Esophagus mucosa (tissue), 1 donor: Measurements from ENCODE around the gene PSMD11. TPM values are rescaled to one million over a fixed set of nuclear protein-coding genes. Genes with fewer than 3 reads are reported as not detected.

Source experiments
- ATAC-seq: fragments of 200-7000 bp; cut with Tn5 transposase; one replicate; pipeline ENCODE4 v1.9.1; 2020
- total RNA-seq: library from RNA; stranded (reverse); gene quantifications from one replicate; pipeline ENCODE4 v1.2.4, GENCODE V29; 2023
- donor health status: DM: yes; HTN: yes; CAD: no.

PSMD11 gene
- total RNA-seq, 1 donor from 2014 or later: 87.0 TPM

DNA sequence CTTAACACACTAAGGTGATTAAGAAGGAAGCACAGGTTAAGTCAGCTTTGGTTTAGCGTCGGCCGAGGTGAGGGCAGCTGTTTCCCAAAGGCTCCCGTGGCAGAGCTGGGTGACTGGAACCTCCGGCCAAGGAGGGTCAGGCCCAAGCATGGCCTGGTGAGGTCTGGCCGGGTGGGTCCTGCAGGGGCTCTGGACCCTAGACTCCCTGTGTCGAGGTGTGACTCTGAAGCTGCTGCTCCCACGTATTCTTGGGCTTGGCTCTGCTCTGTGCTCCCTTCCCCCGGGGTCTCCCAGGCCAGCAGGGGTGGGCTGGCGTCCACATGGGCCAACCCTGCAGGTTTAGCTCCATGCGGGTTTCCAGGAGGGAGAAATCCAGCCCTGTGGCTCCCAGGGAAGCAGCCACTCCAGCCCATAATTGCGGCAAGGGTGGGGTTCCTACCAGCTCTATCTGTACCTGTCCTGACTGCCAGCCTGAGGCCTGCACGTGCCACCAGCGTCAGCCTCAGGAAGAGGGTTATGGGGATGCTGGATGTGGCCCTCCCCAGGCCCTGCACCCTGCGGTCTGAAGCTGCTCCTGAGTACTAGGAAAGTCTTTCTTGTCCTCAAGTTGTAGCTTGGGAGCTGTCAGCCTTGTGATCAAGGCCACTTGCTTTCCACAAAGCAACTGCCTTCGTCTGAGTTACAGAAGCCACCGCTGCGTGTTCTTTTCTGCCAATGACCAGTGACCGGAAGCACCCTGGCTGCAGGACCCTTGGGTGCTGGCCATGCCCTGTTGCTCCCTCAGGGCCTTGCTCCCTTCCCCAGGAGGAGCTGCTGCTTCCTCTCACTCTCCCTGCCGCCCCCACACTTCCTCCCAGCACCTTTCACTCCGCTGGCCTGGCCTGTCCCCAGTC lies 47.3 kb downstream of the PSMD11 start:
- ATAC-seq: no peak

DNA sequence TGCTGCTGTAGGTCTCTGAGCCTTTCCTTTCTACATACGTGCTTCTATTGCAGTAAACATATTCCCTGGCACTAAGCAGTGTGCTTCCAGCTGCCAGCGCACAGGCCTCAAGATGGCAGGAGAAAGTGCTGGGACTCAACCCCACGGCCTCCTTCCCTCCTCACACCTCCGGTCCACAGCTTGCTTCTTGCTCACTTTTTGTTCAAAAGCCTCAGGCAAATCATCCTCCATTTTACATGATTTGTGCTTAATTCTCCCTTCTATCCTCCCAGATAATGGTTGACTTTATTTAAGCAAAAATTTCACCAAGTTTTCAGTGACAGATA lies 47.9 kb downstream of the PSMD11 start:
- no peak for ATAC-seq

DNA sequence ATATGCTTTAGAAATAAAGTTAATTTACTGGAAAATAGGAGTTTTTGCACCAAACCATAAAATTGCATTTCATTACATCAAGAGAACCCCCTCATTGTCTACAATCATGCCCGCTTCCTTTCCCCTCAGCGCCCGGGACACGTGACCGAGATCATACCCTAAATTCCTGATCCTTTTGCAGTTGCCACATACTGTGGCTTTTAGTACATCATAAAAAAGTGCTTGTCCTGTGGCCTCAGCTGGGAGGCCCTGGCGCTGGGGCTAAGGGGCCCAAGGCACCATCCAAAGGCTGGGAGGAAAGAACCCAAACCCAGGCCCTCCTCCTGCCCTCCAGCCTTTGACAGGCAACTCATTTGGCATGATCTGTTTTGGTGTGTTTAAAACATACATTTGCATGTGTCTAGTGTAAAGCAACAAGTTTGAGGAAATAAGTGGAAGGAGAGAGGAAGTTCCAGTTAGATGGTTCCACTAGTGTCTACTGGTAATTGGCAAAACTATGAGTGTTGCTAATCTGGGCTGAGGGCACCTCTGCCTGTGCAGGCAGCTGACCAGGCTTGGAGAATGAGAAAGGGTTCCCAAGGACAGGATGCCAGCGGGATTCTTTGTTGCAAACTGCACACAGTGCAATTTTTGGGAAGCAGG lies 48.5 kb downstream of the PSMD11 start:
- ATAC-seq: no peak

DNA sequence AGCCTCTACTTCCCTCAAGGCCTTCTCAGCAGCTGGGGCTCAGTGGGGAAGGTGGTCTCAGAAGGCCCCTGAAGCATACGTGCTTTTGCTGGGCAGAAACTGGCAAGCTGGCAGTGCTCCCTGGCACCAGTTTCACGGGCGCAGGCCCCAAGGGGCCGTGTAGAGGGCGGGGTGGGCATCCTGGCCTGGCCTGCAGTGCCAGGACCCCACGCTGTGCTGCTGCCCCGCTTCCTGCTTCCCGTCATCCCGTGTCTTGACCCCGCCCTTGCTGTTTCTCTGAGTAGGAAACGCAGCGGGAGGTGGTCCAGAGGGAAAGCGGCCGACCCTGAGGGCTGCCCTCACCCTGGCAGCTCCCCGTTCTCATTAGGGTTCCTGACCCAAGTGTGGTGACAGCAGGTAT lies 49.3 kb downstream of the PSMD11 start:
- no peak for ATAC-seq

DNA sequence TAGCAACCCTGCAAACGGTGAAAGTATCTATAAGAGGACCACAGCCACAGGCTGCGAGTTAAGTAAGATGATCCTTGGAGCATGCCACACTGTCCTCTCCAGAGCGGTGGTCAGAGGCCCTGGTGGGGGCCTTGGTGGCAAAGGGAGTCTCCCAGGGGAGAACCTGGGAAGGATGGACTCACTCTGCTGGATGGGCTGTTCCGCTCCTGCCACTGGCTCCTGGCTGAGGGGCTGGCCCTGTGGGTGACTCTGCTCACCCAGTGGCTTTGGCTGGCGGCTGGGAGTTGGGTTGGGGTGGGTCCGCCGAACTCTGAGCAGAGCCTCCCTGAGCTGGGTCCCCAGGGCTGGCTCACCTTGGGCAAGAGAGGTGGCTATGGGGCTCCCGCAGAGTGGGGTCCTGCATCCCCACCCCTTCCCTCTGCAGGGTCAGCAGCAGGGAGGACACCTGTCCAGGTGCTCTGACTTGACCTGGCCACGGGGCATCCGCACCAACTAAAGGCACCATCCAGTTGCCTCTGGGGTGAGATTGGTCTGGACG lies 49.7 kb downstream of the PSMD11 start:
- no peak for ATAC-seq

DNA sequence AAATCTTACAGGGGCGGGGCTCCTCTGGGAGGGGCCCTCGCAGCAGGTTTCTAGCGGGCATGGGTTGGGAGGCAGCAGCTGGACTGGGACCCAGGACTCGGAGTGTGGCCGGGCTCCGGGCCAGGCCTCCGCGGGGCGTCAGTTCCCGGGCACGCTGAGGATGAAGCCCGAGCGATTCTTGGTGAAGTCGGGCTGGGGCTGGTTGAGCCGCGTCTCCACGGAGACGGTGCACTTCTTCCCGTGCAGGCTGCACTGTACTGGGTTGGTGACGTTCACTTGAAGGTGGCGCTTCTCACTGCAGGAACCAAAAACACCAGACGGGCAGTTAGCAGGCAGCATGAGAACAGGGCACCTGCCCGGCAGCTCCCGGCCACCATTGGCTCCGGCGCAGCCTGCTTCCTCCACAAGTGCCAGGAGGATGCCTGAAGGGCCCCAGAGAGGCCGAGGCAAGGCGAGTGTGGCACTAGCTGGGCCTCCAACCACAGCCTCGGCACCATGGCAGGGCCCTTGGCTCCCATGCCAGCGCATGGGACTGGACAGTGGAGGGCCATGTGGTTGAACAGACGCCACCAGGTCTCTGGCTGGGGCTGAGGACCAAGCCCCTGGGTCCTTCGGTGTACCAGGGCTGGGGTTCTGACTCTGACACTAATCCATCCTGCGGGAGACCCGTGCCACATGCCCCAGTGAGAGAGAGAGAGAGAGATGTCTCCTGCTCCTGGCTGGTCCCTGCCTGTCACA lies 50.5 kb downstream of the PSMD11 start:
- no peak for ATAC-seq

DNA sequence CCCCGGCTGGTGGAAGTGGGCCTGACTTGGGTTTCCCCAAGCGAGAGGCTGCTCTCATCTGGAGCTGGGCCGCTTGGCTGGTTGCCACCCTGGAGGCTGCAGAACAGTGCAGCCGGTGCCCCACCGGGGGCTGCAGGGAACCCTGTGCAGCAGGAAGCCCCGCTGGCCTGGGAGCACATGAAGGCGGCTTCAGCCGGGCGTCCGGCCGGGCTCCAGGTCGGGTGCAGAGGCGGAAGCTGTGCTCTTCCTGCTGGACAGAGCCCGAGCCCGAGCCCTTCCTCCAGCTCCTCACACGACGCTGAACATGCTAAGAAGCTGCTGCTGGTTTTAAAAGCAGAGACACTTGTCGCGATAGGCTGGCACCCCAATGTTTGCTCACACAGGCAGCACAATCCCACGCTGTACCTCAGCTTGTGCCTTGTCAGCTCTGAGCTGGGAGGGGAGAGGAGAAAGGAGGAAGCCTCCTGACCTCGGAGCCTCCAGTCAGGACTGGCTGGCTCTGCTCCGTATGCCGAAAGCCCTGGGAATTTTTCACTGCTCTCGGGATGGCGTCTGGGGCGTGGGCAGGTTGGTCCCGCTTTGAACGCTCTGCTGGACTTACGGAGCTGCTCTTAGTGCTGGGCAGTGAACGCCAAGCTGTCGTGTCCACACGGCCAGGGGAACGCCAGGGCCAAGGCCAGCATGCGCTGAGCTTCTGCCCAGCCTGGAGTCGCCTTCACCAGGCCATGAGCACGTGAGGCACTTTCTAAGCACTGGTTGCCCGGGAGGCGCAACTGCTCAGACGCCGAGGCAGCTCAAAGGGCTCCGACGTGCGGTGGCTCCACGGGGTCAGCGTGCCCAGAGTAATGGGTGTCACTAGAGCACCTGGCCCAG lies 51.3 kb downstream of the PSMD11 start:
- ATAC-seq: no peak

DNA sequence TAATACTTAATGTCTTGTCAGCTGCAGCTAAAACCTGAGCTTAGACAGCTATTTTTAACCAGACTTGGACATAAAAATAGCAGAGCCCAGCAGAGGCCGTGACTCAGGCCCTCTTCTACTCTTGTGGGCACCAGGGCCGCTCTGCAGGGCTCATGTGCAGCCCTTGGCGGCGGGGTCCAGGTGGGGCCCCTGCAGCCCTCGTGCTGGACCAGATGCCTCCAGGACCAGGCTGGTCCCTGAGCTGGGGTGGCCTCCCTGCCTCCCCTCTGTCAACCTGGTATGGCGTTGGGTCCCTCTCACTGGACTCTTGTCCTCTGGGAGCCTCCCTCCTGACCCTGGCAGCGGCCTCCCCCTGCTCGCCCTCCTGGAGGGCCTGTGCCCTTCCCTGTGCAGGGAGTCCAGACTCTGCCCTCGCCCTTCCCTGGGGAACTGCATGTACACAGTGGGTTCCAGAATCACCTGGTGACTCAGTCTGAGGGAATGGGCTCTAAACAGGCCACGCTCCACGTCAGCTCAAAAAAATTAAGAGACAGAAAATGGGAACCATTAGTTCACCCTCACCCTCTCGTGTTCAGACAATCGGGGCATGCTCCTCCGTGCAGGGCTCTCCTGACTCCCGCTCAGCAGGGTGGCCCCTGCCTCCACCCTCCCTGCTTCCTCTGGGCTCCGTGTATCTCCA lies 52.2 kb downstream of the PSMD11 start:
- ATAC-seq: peak; percentile 54

DNA sequence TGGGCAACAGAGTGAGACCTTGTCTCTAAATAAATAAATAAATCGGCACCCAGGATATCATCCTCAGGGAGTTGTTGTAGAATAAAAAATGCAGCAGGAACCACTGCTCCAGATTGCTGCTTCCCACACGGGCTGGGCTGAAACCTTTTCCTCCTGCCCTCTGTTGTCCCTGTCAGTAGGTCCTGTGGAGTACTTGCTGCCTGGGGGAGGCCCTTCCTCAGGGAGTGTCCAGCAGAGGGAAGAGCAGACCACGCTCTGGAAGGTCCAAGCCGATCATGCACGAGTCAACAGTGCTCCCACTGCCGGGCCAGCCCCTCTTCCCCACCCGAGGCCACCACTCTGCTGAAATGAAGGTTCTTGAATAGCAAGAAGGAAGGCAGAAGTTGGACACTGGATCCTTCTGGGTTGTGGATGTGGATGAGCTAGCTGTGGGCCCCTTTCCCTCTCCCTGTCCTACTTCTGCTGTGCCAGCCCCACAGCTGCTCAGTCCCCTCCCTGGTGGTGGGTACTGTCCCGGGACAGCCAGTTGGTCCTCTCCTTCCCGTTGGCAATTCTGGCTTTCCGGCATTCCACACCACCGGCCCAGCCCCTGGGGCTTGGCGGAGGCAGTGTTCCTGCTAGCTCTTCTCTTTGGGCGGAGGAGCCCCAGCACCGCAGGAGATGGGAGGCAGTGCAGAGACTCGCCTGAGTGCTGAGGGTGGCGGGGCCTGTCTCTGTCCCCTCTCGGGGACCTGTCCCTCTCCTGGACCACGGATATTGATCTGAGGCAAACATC lies 53.3 kb downstream of the PSMD11 start:
- peak; percentile 55 for ATAC-seq

DNA sequence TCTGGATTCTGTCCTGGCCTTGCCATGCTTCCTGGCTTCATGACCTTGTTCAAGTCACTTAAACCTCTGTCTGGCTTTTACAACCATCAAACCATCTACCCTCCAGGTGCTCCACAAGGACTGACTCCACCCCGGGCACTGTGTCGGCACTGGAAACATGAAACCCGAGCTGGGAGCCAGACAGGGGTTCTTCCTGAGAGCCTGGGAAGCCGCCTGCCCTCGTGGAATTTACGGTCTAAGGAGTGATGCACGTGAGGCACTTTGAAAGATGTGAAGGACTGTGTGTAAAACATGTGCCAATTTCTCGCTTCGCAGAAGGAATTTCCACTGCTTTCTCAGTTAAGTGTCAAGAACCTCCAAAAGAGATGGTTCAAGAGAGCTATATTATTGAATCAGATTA lies 54.1 kb downstream of the PSMD11 start:
- ATAC-seq: no peak

DNA sequence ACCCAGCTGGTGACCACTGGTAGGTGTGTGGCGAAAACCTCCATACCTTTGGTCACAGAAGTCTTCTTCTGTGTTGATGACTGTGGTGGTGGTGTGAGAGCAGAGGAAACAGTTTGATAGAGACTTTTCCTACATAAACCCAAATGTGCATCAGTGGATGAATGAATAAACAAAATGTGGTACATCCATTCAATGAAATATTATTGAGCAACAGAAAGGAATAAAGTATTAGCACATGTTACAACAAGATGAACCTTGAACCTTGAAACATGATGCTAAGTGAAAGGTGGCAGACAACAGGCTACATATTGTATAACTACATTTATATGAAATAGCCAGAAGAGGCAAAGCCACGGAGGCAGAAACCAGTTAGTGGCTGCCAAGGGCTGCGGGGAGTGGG lies 57.7 kb downstream of the PSMD11 start:
- no peak for ATAC-seq

DNA sequence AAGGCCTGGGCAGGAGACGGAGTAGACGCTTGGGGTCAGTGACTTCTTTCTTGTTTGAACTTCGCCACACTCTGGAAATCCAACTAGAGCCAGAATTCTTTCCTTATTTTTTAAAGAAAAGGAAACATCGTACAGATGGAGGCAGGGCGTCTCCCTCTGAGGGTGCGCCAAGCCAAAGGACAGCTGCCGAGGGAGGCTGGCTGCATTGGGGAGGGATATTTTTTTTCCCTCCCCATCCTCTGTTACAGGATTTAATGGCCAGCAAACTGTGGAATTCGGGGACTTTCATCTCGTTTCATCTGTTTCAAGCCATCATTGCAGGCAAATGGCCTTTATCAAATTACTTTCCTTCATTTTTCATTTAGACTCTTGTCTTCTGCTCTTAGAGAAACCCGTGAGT lies 58.4 kb downstream of the PSMD11 start:
- ATAC-seq: no peak

DNA sequence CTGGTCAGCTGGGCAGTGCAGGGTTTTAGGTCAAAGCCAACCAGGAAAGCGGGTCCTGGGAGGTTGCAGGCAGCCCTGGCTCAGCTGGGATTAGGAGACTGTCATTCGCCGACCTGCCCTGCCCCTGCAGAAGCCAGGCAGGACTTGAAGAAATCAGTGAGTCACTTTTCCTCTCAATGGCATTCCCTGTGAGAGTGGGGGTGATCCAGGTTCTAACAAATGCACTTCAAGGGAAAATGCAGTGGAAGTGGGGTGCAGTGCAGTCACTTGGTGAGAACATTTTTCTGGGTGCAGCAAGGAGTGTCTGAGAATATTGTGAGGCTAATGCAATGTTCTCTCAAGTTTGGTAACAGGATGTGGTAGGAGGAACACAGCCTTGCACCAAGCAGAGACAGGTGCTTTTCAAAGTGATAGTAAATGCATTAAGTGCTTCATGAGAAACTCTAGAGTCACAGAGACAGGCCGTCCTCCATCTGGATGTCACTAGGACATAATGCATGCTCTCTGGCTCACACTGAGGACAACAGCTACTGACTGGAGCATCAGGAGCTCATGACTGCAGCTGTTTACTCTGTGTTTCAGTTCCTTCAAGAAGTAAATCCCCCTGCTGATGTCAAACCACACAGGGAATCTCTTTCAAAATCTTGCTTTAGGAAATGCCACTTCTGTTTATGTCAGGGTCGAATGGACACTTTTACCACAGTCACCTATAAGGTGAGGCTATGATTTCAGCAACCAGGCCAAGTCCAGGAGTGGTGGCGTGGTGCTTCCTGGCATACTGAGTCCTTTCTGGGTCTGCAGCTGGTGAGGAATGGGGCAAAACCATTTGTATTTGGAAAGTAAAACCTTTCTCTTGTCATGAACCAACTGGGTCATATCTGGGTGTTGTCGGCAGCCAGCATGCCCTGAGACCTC lies 59.2 kb downstream of the PSMD11 start:
- peak; percentile 80 for ATAC-seq

DNA sequence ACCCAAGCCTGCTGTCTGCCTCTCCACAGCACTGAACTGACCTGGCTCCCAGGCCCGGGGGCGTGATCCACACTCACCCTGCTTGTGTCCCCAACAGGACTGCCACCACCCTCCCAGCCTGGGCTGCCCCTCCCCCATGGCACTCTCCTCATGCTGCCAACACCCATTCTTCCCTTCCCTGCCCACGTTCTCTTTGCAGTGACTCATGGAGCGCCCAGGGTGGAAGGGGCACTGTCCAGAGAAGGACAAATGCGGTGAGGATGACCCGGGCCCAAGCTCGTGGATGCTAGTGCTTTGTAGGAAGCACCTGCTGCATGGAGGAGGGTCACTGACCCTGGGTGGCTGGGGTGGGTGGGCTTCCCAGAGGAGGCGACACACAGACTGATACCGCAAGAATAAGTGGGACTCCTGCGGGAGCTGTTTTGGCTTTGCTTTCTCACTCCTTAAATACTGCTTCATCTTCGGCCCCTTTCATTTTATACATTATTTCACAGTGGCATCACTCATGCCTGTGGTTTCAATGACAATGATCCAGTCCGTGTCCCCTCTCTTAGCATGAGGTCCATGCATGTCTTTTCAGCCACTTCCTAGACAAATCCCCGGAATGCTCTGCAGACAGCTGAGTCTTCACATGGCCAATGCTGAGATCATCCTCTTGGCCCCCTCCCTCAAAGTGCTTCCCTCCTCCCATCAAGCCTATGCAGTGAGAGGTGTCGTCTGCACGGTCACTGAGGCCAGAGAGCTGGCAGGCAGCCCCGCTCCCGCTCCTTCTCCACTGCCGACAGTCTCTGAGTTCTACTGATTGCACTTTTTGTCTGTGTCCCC lies 60.1 kb downstream of the PSMD11 start:
- peak; percentile 77 for ATAC-seq

DNA sequence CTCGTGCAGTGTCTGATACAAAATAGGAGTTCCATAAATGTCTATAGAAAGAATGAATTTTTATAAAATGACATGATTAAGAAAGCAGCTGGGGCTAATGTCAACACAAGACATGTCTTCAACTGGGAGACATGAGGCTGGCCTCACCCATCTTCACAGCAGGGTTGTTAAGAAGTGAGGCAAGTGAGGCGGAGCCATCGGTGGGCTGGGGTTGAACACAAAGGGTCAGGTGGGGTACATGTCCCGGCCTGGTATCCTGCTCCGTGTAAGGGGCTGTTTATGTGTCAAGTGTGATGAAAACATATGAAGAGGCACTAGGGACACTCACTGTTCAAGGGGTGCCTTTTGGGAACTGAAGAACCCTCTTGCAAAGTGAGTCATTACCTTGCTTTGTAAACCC lies 64.6 kb downstream of the PSMD11 start:
- ATAC-seq: no peak

DNA sequence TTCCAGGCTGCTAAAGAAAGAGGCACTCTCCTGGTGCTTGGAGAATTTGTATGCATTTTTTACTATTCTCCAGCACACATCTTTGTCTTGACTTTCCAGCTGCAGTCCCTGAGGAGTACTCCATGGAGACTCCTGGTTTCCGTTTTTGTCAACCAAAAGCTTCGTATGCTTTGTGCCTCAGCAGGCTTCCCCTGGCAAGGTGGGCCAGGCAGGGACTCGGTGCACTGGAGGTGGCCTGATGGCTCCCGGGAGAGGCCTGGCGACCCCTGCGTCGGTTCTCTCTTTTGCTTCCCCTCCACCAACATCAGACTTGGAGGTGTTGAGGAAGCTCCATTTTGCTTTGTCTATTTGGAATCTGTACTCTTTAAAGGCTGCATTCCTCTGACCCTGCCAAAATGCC lies 66.2 kb downstream of the PSMD11 start:
- no peak for ATAC-seq

DNA sequence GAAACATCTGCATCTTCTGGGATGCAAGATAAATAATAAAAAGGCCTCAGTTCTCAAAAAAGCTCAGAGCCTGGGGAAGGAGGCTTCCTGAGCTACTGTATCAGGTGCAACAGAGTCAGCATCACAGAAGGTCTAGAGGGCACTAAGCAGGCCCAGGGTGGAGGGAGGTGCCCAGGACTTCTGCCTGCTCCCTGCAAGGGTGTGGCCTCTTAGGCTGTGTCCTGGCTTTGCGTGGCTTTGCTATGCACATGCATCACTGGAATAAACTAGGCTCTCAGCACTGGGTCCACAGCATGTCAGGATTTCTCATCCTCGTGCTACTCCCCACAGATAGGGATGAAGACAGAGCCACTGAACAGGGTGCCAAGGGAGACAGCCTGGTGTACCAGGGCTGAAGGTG lies 68.0 kb downstream of the PSMD11 start:
- peak; percentile 64 for ATAC-seq

DNA sequence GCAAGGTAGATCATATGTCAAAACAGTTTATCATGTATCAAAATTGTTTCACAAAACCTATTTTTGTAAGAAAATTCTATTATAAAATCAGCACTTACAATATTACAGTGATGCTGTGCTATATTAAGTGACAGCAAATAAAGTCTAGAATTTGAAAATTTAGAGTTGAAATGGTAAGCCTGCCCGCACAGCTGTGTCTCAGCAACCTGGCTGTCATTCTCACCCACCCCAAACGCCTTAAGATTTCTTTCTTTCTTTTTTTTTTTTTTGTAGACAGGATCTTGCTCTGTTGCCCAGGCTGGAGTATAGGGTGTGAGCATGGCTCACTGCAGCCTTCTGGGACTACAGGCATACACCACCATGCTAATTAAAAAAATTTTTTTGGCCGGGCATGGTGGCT lies 69.3 kb downstream of the PSMD11 start:
- ATAC-seq: no peak

DNA sequence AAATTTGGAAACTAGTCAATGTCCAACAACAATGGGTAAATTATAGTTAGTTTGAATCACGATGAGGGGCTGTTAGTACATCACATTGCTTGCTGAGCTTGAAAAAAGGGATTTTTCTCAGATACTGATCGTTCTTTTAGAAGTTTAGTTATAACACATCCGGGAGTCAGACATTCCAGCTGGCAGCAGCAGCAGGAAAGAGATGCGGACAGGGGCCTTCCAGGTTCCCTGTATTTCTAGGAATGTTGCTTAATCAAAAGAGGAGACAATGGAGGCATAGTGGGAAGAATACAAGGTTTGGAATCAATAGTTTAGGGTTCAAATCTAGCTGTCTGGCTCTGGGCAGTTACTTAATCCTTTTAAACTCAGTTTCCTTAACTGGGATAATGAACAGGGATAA lies 70.3 kb downstream of the PSMD11 start:
- no peak for ATAC-seq
